Fibroblast of pulmonary artery (primary cell): ENCODE data around the gene GTF3A.
"Not testable (repeated sequence)": the region's sequence is repeated elsewhere in the genome, so short reads cannot be mapped to it uniquely, and the experiment has no call there.

ENCODE experiments used
- DNase-seq: peaks from one replicate; pipeline ENCODE4 v3.0.0-alpha.2; 2010; ENCODE audit warnings: low read depth
- H3K4me3 ChIP-seq: replicated peaks from 2 replicates; pipeline ENCODE4 v1.5.1; 2011; ENCODE audit warnings: low read depth, mild to moderate bottlenecking, control low read depth, low read length, moderate library complexity
- CTCF ChIP-seq: IDR thresholded peaks from 2 replicates; pipeline ENCODE4 v1.5.1; 2011; ENCODE audit warnings: mild to moderate bottlenecking, control low read depth, low read length, inconsistent platforms; ENCODE audit errors: missing control alignments

Gene GTF3A

DNA sequence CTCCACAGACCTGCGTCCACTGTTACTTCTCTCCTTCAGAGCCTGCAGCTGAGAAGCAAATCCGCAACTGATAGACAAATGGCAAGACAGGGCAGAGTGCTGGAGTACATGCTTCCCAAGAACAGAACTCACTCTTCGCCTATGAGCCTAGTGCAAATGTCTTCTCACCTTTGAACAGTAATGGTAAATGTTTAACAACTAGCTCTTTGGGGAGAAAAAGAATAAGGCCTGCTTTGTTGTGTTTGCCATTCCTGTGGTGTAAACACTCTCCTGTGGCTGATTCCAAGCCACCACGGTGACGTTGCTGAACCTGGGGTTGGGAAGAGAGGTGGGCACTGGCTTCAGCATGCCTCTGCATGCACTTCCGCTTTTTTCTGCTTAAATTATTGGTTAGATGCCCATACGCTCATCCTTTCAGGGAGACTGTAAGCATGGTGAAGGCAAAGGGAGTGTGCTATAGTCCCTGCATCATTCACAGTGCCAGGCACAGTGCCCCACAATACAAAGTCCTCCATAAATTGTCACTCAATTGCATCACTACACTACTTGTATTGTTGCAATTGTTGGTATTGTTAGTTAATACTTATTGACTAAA, 28.1 kb upstream of the GTF3A start:
- no peak for TF ChIP-seq CTCF
- no peak for DNase-seq
- H3K4me3 ChIP-seq = no peak overlapping the region

GRCh38 chr13:27398360-27398759, 26.1 kb upstream of the GTF3A start:
- DNase-seq = no peak
- no peak overlapping the region for H3K4me3 ChIP-seq
- TF ChIP-seq CTCF = no peak

DNA sequence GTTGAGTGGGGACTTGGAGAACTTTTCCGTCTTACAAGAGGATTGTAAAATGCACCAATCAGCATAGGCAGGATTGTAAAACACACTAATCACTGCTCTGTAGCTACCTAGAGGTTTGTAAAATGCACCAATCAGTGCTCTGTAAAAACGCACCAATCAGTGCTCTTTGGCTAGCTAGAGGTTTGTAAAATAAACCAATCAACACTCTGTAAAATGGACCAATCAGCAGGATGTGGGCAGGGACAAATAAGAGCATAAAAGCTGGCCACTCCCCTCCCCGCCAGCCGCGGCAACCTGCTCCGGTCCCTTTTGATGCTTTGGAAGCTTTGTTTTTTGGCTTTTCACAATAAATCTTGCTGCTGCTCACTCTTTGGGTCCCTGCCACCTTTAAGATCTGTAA, 24.0 kb upstream of the GTF3A start:
- H3K4me3 ChIP-seq = not testable (repeated sequence)

DNA sequence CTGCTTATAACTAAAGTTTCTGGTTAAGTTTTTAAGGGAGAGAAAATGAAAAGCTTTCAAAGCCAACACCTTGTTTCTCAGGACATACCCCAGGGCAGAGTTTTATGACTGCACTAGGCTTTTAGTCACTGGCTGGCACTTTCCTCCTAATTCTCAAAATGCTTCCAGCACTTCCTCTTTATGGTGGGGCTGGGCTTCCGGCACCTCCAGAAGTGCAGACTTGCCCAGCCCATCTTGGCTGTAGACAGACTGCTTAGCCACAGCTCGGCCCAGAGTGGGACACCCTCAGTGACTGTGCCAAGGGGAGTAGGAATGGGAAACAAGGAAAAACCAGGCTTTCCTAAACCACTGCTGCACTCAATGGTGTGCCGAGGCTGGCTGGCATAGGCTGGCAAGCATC, 23.2 kb upstream of the GTF3A start:
- no peak overlapping the region for H3K4me3 ChIP-seq
- no peak for TF ChIP-seq CTCF
- DNase-seq = no peak

More for the DNA sequence above, 24.0 kb upstream of the GTF3A start:
- not testable (repeated sequence) for DNase-seq

- no peak overlapping the region for H3K4me3 ChIP-seq
- DNase-seq = peak; percentile 58
- TF ChIP-seq CTCF = no peak
Measured at GRCh38 chr13:27403203-27403678, 21.2 kb upstream of the GTF3A start.

GRCh38 chr13:27403727-27404385, 20.6 kb upstream of the GTF3A start:
- no peak for TF ChIP-seq CTCF
- H3K4me3 ChIP-seq = no peak overlapping the region
- DNase-seq = no peak

- no peak for DNase-seq
- H3K4me3 ChIP-seq = no peak overlapping the region
- no peak for TF ChIP-seq CTCF
Measured at GRCh38 chr13:27404680-27405079, 19.7 kb upstream of the GTF3A start.
